Stomach (tissue), 4 donors: ENCODE results near the gene HUNK.

Experiments
- EP300 ChIP-seq: sonication (generic); formaldehyde crosslinking; IDR thresholded peaks from one replicate; pipeline ENCODE4 v1.6.1; 2017; ENCODE audit warnings: antibody characterized with exemption
- TF ChIP-seq, protein P1 (sequence below), 7 experiments: fragments of 450-650 bp in 4 of 7; fragments of 200-600 bp in 3 of 7; sonication (generic) in 3 of 7; IDR thresholded peaks; one replicate each; pipeline ENCODE4 v1.5.1; 2016 to 2019; ENCODE audit warnings: antibody characterized with exemption in 7 of 7, control low read depth in 2 of 7, mild to moderate bottlenecking in 1 of 7

DNA sequence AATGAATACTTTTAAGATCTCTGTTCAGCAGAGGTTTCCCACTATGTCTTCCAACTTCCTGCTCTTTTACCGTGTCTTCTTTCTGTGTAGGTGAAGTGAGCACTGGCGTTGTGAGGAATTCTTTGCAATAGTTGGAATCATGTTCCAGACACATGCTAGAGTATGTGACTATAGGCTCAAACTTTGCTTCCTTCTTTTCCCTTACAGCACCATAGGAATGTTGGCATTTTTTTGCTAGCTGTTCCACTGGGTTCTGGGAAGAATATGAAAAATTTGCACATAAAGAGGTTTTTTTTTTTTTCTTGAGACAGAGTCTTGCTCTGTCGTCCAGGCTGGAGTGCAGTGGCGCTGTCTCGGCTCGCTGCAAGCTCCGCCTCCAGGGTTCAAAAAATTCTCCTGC lies 15.7 kb upstream of the HUNK start:
- TF ChIP-seq, protein P1, sequence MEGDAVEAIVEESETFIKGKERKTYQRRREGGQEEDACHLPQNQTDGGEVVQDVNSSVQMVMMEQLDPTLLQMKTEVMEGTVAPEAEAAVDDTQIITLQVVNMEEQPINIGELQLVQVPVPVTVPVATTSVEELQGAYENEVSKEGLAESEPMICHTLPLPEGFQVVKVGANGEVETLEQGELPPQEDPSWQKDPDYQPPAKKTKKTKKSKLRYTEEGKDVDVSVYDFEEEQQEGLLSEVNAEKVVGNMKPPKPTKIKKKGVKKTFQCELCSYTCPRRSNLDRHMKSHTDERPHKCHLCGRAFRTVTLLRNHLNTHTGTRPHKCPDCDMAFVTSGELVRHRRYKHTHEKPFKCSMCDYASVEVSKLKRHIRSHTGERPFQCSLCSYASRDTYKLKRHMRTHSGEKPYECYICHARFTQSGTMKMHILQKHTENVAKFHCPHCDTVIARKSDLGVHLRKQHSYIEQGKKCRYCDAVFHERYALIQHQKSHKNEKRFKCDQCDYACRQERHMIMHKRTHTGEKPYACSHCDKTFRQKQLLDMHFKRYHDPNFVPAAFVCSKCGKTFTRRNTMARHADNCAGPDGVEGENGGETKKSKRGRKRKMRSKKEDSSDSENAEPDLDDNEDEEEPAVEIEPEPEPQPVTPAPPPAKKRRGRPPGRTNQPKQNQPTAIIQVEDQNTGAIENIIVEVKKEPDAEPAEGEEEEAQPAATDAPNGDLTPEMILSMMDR (IDR thresholded peaks at IDR 0.05) = no peak
- no peak for TF ChIP-seq EP300
